ENCODE data around the gene OSBPL6.

DNA sequence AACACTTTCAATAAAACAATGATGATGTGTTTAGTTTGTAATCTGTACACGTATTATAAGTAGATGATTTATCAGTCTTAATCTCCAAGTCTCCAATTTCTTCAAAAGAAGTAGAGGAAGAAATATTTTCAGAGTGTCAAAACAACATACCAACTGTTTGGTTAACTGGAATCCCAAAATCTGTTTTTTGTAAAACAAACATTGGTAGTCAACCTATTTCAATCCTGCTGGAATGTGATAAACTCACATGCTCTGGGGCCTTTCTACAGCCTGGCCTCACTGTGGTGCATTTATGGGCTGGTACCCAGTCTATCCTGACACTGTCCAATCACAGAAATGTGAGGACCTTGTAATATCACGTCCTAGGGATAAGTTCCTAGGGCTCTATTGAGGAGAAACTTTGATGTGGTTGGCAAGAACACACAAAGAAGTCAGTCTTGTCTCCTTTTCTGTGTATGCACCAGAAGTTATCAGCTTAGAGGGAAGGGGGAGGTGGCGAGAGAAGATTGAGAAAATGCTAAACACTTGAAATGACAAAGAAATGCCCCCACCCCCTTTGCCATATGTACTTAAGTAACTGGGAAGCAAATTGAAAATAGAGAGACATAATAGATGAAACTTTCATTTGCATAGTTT is 209.5 kb downstream of the OSBPL6 start:
- TF ChIP-seq, protein P1, sequence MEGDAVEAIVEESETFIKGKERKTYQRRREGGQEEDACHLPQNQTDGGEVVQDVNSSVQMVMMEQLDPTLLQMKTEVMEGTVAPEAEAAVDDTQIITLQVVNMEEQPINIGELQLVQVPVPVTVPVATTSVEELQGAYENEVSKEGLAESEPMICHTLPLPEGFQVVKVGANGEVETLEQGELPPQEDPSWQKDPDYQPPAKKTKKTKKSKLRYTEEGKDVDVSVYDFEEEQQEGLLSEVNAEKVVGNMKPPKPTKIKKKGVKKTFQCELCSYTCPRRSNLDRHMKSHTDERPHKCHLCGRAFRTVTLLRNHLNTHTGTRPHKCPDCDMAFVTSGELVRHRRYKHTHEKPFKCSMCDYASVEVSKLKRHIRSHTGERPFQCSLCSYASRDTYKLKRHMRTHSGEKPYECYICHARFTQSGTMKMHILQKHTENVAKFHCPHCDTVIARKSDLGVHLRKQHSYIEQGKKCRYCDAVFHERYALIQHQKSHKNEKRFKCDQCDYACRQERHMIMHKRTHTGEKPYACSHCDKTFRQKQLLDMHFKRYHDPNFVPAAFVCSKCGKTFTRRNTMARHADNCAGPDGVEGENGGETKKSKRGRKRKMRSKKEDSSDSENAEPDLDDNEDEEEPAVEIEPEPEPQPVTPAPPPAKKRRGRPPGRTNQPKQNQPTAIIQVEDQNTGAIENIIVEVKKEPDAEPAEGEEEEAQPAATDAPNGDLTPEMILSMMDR (conservative IDR thresholded peaks at IDR 0.05; ENCODE audit: low read length): no peak
- no peak for TF ChIP-seq EZH2phosphoT487 (IDR thresholded peaks at IDR 0.05; ENCODE audit: borderline replicate concordance)
